EL (cell line): ENCODE results near the gene SSTR3.
"Not testable (repeated sequence)": the region's sequence is repeated elsewhere in the genome, so short reads cannot be mapped to it uniquely, and the experiment has no call there.

Experiments
- DNase-seq: peaks from one replicate; pipeline ENCODE4 v3.0.0-alpha.2; 2016

SSTR3 gene

GRCh38 chr22:37212174-37212906 lies at the start of gene SSTR3:
Gene SSTR3, minus strand, starts transcription at chr22:37212477. Its CDS starts 4,674 bp downstream, at chr22:37207803.
- DNase-seq: no peak

- peak; percentile 64 for DNase-seq
These were observed 48.6 kb upstream of the SSTR3 start for GRCh38 chr22:37260901-37261336.

GRCh38 chr22:37260155-37260795 lies 48.0 kb upstream of the SSTR3 start:
- DNase-seq: no peak

- DNase-seq: peak; percentile 64
These were observed 47.3 kb upstream of the SSTR3 start for GRCh38 chr22:37259540-37260029.

GRCh38 chr22:37258753-37259401 lies 46.6 kb upstream of the SSTR3 start:
- DNase-seq: no peak

GRCh38 chr22:37258005-37258752 lies 45.9 kb upstream of the SSTR3 start:
- DNase-seq: no peak

GRCh38 chr22:37256075-37256726 lies 43.9 kb upstream of the SSTR3 start:
- DNase-seq: no peak

GRCh38 chr22:37255558-37256006 lies 43.3 kb upstream of the SSTR3 start:
- no peak for DNase-seq

- DNase-seq: no peak
These were observed 42.6 kb upstream of the SSTR3 start for GRCh38 chr22:37254867-37255233.

GRCh38 chr22:37254209-37254866 lies 42.1 kb upstream of the SSTR3 start:
- DNase-seq: peak; percentile 84

- DNase-seq: peak; percentile 34
These were observed 40.9 kb upstream of the SSTR3 start for GRCh38 chr22:37253126-37253660.

- not testable (repeated sequence) for DNase-seq
These were observed 39.6 kb upstream of the SSTR3 start for GRCh38 chr22:37251836-37252235.

- no peak for DNase-seq
These were observed 37.7 kb upstream of the SSTR3 start for GRCh38 chr22:37249986-37250385.

GRCh38 chr22:37248251-37248650 lies 36.0 kb upstream of the SSTR3 start:
- DNase-seq: no peak

GRCh38 chr22:37245740-37246139 lies 33.5 kb upstream of the SSTR3 start:
- no peak for DNase-seq

- no peak for DNase-seq
These were observed 32.8 kb upstream of the SSTR3 start for GRCh38 chr22:37244922-37245722.

GRCh38 chr22:37244114-37244921 lies 32.0 kb upstream of the SSTR3 start, which contains the start of gene RAC2:
Gene RAC2, minus strand, starts transcription at chr22:37244269. Its CDS starts 121 bp downstream, at chr22:37244148.
- peak; percentile 81 for DNase-seq

- no peak for DNase-seq
These were observed 31.3 kb upstream of the SSTR3 start for GRCh38 chr22:37243402-37244113.

- DNase-seq: peak; percentile 61
These were observed 30.2 kb upstream of the SSTR3 start for GRCh38 chr22:37242395-37242918.
